Measurements from ENCODE around the gene CDC14A.
"Not testable (repeated sequence)": the region's sequence is repeated elsewhere in the genome, so short reads cannot be mapped to it uniquely, and the experiment has no call there.

CDC14A gene

DNA sequence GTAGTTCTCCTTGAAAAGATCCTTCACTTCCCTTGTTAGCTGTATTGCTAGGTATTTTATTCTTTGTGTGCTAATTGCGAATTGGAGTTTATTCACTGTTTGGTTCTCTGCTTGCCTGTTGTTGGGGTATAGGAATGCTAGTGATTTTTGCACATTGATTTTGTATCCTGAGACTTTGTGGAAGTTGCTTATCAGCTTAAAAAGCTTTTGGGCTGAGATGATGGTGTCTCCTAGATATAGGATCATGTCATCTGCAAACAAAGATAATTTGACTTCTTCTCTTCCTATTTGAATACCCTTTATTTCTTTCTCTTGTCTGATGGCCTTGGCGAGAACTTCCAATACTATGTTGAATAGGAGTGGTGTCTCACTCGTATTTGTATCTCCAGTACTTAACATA lies 55.1 kb downstream of the CDC14A start:
- not testable (repeated sequence) for DNase-seq

DNA sequence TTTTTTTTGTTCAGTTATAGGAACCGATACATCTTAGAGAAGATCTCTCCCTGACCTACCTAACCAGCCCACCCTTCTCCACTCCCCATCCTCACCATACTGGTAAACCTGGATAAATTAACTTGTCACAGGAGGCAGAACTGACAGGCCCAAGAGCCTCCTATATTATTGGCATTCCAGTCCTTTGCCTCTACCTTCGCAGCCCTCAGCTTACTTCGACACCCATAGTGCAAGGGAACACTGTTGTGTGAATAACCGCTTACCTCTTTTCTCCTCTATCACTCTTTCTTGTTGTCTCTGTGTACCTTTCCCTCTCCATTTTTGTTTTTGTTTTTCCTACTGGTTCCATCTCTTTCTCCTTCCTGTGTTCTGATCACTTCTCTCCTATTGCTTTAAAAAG lies 58.7 kb downstream of the CDC14A start:
- no peak for DNase-seq

DNA sequence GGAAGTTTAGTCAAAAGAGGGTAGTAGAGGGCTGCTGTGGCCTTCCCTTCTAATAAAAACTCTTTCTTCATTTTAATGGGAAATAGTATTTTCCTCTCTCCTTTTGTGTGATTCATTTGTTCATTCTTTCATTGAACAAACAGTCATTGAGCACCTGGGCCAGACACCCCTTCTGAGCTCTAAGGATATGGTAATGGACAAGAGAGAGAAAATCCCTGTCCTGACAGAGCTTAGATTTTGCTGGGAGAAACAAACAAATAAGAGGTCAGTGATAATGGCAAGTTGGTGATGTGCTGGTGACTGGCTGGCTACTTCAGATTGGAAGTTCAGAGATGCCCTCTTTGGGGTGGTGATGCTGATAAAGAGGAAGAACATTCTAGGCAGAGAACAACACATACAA lies 59.3 kb downstream of the CDC14A start:
- no peak for DNase-seq

DNA sequence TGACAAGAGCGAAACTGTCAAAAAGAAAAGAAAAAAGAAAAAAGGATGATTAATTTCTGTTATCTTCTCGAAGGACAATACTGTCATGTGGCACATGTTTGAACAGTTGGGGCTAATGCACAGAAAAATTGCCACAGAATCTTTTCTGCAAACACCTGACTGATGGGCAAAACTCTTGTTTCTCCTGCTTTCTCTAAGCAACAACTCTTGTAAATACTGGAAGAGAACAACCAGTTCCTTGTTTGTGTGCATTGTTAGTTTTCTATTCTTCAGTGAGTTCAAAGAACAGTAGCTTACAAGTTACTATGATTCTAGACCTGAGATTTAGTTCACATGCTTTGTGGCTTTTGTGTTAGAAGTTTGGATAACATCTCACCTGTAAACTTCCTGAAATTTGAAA lies 60.7 kb downstream of the CDC14A start:
- DNase-seq: no peak

DNA sequence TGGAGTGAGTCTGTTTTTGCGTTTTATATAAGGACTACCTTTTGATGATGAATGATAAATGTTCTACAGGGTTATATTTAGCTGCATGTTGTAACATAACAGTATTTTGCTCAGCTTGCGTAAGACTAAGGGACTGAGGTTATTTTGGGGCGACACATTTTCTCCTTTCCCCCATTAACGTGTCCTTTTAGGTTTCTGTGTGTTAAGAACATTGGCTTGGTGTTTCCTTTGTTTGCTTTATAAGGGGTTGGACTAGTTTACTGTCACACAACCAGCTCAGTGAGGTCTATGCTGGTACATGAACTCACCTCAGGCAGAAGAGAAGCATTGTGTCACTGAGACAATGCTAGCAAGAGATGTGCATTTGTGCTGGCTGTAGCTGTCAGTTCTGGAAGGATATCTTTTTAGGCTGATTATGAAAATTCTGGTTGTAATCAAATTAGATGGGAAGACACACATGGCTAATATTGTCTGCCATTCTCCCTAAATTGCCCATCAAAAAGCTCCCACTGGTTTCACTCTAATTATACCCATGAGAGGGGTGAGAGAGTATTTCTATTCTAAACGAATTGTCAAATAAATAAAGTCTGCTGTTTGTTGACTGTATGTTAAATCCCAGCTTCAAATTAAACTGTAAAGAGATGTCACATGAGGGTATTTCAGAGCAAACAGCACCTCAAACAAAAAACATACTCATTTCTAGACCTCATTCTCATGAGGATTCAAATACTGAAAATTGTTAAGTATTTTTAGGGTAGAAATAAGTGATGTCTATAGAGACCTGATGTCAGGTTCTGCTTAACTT lies 62.6 kb downstream of the CDC14A start:
- DNase-seq: no peak

DNA sequence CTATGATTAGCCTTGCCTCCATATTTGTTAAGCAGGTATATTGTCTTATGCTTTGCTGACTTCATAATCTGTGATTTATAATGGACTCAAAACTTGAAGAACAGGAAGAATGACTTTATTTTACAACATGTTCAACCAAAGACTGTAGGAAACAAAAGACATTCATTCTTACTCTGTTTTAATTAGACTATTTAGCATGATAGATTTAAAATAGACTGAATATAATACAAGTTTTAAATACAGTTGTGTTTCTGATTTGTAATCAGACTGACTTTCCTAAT lies 63.1 kb downstream of the CDC14A start:
- no peak for DNase-seq

DNA sequence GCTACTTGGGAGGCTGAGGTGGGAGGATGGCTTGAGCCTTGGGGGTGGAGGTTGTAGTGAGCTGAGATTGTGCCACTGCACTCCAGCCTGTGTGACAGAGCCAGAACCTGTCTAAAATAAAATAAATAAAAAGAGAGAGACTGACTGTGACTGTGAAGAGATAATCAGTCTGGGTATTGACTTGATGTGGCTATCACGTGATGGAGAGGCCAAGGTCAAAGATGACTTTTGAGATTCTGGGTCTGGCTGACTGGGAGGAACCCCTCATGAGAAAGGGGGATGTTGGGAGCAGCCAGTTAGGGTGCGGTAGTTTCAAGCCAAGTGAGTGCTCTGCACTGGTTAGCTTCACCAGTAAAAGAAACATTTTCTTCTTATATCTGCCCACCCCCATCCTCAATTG lies 66.8 kb downstream of the CDC14A start:
- DNase-seq: no peak

DNA sequence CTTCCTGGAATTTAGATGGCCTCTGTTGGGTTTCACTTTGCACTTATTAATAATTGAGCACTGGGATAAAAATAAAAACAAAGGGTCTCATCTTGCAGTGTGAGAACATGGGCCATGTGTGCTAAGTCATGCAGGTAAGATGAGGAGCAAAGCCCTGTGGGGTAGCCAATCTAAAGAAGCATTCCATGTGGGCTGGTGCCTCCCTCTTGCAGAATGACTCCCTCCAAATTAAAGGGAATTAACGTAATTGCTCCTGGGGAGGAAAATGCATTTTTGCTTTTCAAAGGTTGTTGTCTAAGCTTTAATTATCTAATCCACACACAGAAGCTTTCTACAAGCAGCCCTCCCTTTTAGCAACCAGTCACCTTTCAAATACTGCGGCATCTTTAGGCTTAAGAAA lies 69.8 kb downstream of the CDC14A start:
- DNase-seq: no peak

DNA sequence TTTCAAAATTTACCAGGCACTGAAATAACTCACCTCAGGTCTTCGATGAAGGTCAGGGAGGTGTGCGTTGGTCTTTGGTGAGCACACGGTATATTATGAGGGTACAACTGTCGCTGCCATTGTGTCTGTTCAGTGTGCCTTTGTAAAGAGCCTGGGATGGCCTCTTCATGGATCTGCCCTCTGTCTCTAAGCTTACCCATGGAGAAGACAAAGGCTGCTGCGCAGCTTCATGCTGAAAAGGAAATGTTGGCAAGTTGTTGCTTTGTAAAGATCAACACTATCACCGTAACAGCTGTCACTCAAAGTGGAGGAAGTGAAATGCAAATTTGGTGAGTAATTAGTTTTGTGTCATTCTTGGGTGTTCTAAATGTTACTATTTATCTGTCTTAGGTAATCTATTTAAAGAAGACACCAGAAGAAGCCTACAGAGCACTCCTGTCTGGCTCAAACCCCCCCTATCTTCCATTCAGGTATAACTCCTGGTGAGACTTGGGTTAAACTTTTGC lies 71.6 kb downstream of the CDC14A start:
- DNase-seq: no peak

DNA sequence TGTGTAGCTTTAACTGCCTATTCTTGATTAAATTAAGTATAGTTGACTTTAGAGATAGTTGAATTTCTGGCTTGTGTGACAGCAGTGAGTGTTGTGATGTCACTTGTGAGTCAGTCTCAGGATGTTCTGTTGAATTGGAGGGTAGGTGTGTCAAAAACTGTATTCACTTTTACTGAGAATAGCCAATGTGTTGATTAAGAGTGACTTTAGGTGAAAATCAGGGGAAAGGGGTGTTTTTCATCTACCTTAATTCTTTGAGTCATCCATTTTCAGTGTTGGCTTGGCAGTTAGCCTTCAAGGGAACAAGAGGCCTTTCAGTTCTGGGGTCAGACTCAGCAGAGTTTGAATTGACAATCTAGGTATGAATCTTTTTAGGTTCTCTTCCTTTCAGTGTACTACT lies 75.9 kb downstream of the CDC14A start:
- DNase-seq: no peak

DNA sequence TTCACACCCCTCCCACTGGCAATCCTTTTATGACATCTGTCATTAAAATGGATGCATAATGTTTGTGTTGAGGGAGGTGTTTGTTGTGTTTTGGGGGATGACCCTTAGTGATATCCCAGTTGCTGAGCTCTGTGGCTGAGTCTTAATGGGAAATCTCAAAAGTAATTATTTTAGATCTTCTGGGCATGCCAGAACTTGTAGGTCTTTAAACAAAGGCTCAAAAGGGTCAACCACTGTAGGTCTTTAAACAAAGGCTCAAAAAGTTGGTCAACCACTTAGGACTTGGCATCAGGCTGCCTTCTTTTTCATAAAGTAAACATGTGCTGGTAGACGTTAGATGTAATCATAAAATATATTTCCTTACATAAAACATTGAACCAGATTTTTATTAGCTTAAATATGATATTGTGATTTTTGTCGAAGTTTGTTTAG lies 78.0 kb downstream of the CDC14A start:
- no peak for DNase-seq

DNA sequence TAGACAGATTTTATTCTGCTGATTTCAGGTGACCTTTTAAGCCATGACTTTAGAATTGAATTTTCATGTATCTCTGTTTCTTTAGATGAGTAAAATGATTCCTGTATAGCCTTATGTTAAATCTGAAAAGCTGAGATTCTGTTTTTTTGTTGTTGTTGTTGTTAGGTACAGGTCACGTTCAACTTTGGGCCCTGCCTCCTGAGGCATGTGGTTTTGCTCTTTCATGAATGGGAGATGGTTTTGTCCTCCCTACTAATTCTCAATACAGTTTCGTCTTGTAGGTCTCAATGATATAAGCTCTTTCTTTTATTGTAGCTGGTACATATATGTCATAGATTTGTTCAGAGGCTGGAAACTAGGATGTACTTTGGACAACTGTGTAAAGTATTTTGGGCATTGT lies 79.6 kb downstream of the CDC14A start:
- DNase-seq: no peak

DNA sequence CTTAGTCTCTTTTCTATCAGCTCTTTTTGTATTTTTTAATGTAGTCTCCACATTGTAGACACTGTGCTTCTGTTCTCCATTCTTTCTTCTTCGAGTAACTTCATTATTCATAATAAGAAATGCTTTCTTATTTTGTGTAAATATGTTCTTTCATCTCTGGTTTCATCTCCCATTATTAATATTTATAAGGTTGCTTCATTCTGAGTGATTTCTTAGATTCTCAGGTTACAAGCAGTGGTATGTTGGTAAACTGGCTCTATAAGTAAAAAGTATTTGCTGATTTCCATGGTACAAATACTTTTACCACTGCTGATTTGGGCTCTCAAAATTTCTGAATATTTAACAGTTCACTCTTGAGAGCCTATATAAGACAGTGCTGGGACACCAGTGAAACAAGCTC lies 81.3 kb downstream of the CDC14A start:
- DNase-seq: no peak

DNA sequence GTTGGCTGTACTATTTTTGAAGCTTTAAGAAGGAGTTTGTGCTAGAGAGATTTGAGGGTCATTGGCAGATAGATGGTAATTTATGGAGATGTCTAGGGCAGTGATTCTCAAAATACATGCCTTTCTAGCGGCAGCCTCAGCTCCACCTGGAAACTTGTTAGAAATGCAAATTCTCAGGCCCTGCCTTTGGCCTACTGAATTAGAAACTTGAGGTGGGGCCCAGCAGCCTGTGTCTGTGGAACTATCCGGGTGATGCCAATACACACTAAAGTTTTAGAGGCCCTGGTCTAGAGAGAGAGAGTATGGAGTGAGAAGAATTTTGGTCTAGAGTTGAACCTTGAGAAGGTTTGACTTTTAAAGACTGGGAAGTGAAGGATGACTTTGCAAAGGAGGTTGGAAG lies 82.5 kb downstream of the CDC14A start:
- no peak for DNase-seq

DNA sequence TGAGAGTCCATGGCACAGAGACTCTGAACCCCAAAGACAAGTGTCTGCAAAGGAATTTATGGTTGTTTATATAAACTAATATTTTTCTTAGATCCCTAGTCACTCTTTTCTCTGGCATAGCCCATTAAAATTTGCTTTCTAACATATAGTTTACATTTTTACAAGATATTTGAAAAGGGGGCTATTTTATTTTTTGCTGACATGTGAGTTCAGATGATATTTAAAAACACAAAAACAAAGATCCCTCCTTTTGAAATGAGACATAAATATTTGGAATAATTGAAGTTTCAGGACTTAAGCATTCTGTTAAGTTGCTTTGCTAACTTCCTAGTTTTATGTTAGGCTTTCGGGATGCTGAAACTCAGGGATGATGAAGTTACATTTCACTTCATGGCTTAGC lies 86.1 kb downstream of the CDC14A start:
- DNase-seq: no peak

DNA sequence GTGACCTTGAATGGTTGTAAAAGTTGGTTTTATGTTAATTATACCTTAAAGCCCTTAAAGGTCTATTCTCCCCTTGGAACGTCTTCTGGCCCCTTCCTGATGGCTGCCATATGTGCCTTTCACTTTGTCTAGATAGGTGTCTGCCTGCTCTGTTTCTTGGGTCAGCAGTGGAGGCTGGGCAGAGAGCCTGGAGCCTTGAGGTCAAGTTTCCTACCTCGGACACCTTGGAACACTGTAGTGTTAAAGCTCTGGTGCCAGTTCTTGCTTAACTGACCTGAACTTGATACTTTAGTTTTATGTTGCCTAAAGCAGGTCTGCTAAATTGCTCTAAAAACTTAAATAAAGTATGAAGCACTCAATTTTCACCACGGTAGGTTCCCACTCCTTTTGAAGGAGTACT lies 86.5 kb downstream of the CDC14A start:
- no peak for DNase-seq

DNA sequence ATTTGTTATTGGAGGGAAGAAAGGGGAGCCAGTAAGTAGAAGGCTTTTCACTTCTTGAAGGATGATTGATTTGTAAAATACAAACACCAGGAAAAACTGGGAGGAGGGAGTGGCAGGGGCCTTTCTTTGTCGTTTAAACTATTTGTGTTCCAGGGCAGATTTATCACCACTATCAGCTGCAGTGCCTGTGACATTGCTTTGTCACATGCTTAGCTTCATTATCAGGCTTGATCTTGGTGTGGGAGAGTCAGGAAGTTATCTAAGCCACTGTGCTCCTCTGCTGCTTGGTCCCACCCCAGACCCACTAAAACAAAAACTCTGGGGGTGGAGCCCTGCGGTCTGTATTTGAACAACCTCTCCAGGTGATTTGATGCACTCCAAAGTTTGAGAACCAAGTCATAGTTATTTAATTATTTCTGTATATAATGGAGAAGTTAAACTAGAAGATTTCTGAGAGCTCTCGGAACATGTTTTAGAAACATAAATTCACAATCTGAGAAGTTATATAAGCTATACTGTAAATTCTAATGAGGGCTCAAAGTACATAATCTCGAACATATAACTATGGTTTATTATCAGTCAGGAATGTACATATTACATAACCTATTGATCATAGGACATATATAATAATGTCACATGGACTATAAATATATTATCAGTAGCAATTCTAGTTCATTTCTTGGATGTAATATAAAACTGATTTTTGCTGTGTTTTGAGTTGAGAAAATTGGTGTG lies 87.9 kb downstream of the CDC14A start:
- DNase-seq: peak; percentile 81

DNA sequence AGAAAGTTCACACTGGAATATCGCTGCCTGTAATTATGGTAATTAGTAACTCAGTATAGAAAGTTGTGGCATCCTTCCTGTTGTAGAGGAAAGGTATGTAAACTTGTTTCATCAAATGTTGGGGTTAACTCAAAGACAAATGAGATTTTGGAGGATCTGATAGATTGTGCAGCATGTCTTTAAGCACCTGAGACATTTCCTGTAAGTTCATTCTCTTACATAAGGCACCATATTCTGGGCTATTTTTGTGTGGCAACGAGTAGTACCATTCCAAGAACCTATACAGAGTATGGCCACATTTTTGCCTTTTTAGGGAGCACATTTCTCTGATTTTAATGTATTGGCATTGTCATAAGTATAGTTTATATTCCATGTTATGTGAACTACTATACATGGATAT lies 88.8 kb downstream of the CDC14A start:
- DNase-seq: no peak

DNA sequence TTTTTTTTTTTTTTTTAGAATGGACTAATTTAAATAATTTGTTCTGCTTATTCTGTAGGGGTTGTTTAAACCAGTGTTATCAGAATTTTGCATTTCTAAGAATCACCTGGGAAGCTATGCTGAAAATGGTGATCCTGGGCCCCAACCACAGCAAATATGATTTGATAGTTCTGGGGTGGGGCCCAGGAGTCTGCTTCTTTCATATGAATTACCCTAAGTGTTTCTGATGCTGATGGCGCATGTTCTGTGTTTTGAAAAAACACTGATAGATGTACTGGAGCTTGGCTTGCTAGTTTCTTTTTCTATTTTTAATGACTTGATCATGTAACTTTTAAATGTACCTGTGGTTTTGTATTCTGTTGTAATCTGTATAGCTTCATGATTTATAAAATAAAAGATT lies 89.3 kb downstream of the CDC14A start:
- no peak for DNase-seq

DNA sequence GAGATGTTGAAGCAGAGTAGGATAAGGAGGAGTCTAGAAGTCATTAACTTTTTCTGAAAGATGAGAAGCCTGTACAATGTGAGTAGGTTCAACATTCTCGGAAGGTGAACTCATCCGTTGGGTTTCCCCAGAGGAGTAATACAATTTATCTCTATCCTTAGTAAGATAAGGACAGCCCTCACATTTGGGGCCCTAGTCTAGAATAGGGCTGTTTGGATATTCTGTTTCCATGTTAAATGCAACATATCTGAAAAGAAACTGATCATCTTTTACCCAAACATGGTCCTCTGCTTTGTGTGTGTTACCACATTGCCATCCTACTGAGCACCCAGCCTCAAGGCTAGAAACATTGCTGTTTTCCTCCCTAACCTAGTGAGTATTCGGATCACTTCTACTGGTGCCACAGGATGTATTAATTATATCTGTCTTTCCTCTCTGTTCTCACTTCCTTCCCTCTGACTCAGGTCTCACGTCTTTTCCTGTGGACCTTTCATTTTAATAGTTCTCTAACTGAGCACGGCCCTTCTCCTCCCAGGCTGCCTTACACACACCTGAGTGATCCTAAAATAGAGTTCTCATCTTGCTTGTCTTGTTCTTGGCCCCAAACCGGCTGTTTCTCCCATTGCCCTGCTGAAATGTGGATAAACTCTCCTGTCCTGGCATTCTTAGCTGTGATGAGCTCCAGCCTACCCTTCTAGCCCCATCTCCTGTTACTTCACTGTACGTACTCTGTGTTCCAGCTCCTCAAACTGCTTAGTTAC lies 91.7 kb downstream of the CDC14A start:
- peak; percentile 15 for DNase-seq

DNA sequence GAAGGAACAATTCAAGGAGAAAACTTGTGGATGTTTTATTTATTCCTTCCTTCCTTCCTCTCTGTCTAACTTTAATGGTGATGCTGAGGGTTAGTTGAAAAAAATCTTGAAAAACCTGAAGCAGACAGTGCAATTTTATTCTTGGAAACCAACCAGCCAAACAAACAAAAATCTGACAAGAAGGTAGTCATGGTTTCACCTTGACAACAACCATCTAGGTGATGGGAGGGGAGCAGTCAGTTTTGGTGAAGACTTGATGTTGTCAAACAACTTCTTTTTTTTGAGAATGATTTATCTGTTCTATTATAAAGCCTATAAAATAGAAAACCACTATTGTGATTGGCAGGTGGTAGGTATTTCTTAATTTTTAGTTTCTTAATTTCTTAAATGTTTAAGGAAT lies 93.3 kb downstream of the CDC14A start:
- no peak for DNase-seq

DNA sequence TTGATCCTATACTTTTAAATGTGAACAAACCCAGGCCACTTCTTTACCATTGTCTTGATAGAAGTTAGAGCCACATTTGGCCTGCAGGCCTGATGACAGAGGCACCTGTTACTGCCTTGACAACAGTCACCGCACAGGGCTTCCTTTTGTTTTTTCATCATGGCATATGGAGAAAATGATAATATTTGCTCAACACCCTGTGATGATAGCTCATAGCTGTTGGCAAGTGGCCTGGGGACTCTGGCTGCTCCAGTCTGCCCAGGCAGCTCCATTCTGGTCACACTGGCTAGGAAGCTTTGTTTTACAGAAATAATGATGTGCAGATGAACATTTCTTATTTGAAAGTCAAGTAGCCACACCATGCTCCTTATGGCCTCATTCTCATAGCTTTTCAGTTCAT lies 96.1 kb downstream of the CDC14A start:
- no peak for DNase-seq

DNA sequence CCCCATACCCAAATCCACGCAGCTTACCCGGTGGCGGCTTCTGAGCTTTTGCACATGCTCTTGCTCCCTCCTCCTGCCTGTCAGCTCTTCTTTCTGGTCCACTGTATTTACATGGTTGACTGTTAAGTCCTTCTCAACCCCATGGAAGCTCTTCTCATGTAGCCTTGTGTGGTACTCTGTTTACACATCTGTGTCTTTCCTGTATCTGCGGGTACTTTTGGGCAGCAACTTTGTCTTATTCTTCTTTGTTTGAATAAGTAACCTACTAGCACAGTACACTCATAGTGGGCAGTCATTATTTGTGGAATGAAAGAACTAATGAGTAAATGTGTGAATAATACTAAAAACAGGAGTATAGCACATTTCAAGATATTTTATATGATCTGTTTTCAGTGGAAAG lies 97.2 kb downstream of the CDC14A start:
- DNase-seq: no peak

DNA sequence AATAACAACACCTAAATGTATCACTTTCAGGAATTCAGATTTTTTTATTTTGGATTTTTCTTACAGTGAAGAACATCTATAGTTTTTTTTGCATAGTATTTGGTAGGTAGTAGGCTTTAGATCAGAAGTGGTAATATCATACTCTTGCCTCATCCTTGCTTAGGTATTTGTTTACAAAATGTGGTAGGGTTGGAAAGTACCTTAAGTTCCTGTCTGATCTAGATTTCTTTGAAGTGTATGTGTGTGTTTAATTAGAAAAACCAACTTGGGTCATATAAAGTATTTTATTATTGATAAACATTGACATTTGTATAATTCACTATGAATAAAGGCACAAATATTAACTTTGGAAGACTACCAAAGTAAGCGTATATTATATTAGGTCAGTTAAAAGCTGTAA lies 100.3 kb downstream of the CDC14A start:
- no peak for DNase-seq

All from GF-D8 (cell line).